ENCODE data around the gene TEX9. TPM values are rescaled to one million over a fixed set of nuclear protein-coding genes. Genes with fewer than 3 reads are reported as not detected.

Gene TEX9
- total RNA-seq, 4 donors from 2014 or later = 1.8 to 19.2 (median 5.6) TPM

GRCh38 chr15:56343879-56344278 lies 21.3 kb upstream of the TEX9 start:
- 71 to 74% methylated on average over 2 of the region's 2 CpGs for WGBS, 2 donors (ENCODE audit: low coverage in 1 of 2)
- Histone ChIP-seq H3K27ac (no peak overlapping the region), H3K36me3 (no peaks in the 10 kb centered on the region), H3K4me1 (no peaks in the 10 kb centered on the region), H3K4me3 (no peak overlapping the region), H3K9me3 (no peaks in the 10 kb centered on the region), H3K27me3 (no peaks in the 10 kb centered on the region)
- DNase-seq = no peak
- TF ChIP-seq POLR2AphosphoS5 (IDR thresholded peaks at IDR 0.05) = no peak
- TF ChIP-seq, protein P1, sequence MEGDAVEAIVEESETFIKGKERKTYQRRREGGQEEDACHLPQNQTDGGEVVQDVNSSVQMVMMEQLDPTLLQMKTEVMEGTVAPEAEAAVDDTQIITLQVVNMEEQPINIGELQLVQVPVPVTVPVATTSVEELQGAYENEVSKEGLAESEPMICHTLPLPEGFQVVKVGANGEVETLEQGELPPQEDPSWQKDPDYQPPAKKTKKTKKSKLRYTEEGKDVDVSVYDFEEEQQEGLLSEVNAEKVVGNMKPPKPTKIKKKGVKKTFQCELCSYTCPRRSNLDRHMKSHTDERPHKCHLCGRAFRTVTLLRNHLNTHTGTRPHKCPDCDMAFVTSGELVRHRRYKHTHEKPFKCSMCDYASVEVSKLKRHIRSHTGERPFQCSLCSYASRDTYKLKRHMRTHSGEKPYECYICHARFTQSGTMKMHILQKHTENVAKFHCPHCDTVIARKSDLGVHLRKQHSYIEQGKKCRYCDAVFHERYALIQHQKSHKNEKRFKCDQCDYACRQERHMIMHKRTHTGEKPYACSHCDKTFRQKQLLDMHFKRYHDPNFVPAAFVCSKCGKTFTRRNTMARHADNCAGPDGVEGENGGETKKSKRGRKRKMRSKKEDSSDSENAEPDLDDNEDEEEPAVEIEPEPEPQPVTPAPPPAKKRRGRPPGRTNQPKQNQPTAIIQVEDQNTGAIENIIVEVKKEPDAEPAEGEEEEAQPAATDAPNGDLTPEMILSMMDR (IDR thresholded peaks at IDR 0.05) = no peak
- TF ChIP-seq EP300 (IDR thresholded peaks at IDR 0.05; ENCODE audit: low read depth) = no peak
- no peak for TF ChIP-seq POLR2A (IDR thresholded peaks at IDR 0.05)
- in situ Hi-C loops (cut with MboI; ENCODE audit: low pct_ligation_motif_present in 1 of 4, low pct_unique_long_range_greater_than_20kb in 1 of 4, low sequenced_read_pairs in 3 of 4) (no loop called here), intact Hi-C loops (cut with DNase I; ENCODE audit: low total_unique reads) (no loop called here)

DNA sequence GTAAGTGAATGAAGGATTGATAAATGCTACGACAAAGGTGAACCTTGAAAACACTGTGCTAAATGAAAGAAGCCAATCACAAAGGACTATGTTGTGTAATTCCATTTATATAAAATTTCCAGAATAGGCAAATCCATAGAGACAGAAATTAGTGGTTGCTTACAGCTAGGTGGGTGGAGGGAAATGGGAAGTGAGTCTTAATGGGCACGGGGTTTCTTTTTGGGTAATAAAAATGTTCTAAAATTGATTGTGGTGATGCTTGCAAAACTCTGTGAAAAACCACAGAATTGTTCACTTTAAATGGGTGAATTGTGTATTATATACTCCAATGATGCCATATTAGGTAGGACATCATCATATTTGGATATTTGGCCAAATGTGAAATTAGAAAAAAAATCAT lies 20.9 kb upstream of the TEX9 start:
- TF ChIP-seq POLR2AphosphoS5 (IDR thresholded peaks at IDR 0.05) (no peak), POLR2A (IDR thresholded peaks at IDR 0.05) (no peak), EP300 (IDR thresholded peaks at IDR 0.05; ENCODE audit: low read depth) (no peak)
- TF ChIP-seq, protein P1 (IDR thresholded peaks at IDR 0.05) = no peak
- Histone ChIP-seq H3K27ac (no peak overlapping the region), H3K4me3 (no peak overlapping the region), H3K9me3 (no peaks in the 10 kb centered on the region), H3K27me3 (no peaks in the 10 kb centered on the region), H3K4me1 (no peaks in the 10 kb centered on the region), H3K36me3 (no peaks in the 10 kb centered on the region)
- no peak for DNase-seq
- in situ Hi-C loops (cut with MboI; ENCODE audit: low pct_ligation_motif_present in 1 of 4, low pct_unique_long_range_greater_than_20kb in 1 of 4, low sequenced_read_pairs in 3 of 4) = no loop called here
- intact Hi-C loops (cut with DNase I; ENCODE audit: low total_unique reads) = no loop called here
- WGBS, 2 donors (ENCODE audit: low coverage in 1 of 2) = 80 to 92% methylated on average over 2 of the region's 2 CpGs

- H3K27ac ChIP-seq = no peak overlapping the region
- in situ Hi-C loops (cut with MboI; ENCODE audit: low pct_ligation_motif_present in 1 of 4, low pct_unique_long_range_greater_than_20kb in 1 of 4, low sequenced_read_pairs in 3 of 4) (no loop called here), intact Hi-C loops (cut with DNase I; ENCODE audit: low total_unique reads) (no loop called here)
- no peaks in the 10 kb centered on the region for H3K9me3 ChIP-seq
- WGBS, 2 donors (ENCODE audit: low coverage in 1 of 2) = 63 to 78% methylated on average over 3 of the region's 3 CpGs
- DNase-seq = no peak
- no peak overlapping the region for H3K4me3 ChIP-seq
- H3K36me3 ChIP-seq = no peaks in the 10 kb centered on the region
- H3K4me1 ChIP-seq = no peaks in the 10 kb centered on the region
- no peak for TF ChIP-seq POLR2A (IDR thresholded peaks at IDR 0.05)
- no peak for TF ChIP-seq EP300 (IDR thresholded peaks at IDR 0.05; ENCODE audit: low read depth)
- TF ChIP-seq POLR2AphosphoS5 (IDR thresholded peaks at IDR 0.05) = no peak
- TF ChIP-seq, protein P1 (IDR thresholded peaks at IDR 0.05) = no peak
- H3K27me3 ChIP-seq = no peaks in the 10 kb centered on the region
Measured at GRCh38 chr15:56346414-56346813, 18.8 kb upstream of the TEX9 start.

GRCh38 chr15:56349554-56349953 lies 15.7 kb upstream of the TEX9 start:
- in situ Hi-C loops (cut with MboI; ENCODE audit: low pct_ligation_motif_present in 1 of 4, low pct_unique_long_range_greater_than_20kb in 1 of 4, low sequenced_read_pairs in 3 of 4) = no loop called here

More at GRCh38 chr15:56349554-56349953, 15.7 kb upstream of the TEX9 start:
- Histone ChIP-seq H3K9me3 (no peaks in the 10 kb centered on the region), H3K27ac (no peak overlapping the region), H3K27me3 (no peaks in the 10 kb centered on the region), H3K4me3 (no peak overlapping the region), H3K36me3 (no peaks in the 10 kb centered on the region), H3K4me1 (no peaks in the 10 kb centered on the region)
- TF ChIP-seq, protein P1 (IDR thresholded peaks at IDR 0.05) = no peak
- TF ChIP-seq POLR2AphosphoS5 (IDR thresholded peaks at IDR 0.05) = no peak
- no peak for TF ChIP-seq EP300 (IDR thresholded peaks at IDR 0.05; ENCODE audit: low read depth)
- TF ChIP-seq POLR2A (IDR thresholded peaks at IDR 0.05) = no peak
- no peak for DNase-seq
- WGBS, 2 donors (ENCODE audit: low coverage in 1 of 2) = 75 to 88% methylated on average over 5 to 6 of the region's 6 CpGs
- intact Hi-C loops (cut with DNase I; ENCODE audit: low total_unique reads) = no loop called here

Data from transverse colon (tissue), 4 donors.